Amygdala (tissue), 56 donors: ENCODE data around the gene DEAF1.
"Not testable (repeated sequence)": the region's sequence is repeated elsewhere in the genome, so short reads cannot be mapped to it uniquely, and the experiment has no call there.

Experiments used
- DNase-seq, 56 donors: peaks; one replicate each; lab custom pipeline; 2025; lab: John Stamatoyannopoulos, UW

Gene DEAF1

DNA sequence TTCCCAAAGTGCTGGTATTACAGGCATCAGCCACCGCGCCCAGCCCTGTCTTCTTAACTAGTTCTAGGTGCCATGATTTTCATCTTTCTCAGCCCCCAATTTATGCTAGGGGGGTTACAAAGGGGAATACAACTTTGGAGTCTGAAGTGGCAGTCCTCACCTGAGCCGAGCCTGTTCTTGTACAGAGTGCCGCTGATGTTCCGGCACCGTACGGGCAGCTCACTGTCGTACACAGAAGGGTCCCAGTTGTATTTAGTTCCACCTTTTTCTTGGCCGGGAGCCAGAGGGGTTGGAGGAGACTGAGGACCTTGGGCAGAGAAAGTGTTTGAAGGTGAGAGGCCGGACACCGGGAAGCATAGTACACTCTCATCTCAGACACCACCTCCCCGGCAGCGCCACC is 7.3 kb downstream of the DEAF1 start:
- DNase-seq: no peak

DNA sequence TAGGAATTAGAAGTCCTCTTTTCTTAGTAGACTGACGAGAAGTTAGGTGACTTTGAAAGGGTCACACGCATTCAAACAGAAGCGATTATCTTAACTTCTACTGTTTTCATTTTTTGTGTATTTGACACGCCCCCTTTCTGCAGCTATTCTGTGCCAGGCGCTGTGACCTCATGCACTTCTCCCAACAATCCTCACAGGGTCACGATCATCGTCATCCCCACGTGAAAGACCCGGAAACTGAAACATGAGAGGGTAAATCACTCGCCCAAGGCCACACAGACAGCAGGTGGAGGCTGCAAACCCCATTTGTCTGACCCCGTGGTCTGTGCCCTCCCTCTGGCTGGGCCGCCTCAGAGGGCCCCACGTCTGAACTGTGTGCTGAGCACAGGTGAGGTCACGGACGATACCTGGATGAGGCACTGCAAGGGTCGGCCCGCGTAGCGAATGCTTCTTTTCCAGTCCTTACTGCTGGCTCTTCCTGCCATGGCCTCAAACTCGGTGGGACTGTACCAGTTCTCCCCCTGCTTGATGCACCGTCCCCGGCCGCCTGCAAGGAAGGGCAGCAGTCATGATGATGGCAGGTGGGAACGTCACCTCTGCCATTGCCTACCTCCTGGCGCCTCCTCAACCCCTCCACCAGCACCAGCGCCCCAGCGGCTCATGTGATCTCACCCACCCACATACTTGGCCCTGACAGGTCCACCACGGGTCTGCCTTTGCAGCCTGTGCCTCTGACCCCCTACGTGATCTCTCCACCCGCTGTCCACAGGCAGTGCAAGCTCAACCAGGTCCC is 8.4 kb downstream of the DEAF1 start:
- DNase-seq: no peak

DNA sequence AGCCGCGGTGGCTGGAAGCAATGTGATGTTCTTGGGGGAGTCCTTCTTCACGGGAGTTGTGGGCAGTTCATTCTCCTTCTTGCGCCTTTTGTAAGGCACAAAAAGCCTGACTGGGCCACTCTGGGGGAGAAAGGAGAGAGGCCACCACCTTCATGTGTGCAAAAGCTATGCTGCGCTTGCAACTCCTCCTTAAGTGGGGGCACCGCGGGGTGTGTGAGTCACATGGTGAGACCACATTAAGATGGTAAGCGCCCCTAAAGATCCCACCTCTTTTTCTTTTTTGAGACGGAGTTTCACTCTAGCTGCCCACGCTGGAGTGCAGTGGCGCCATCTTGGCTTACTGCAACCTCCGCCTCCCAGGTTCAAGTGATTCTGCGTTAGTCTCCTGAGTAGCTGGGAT is 14.1 kb downstream of the DEAF1 start:
- no peak for DNase-seq

DNA sequence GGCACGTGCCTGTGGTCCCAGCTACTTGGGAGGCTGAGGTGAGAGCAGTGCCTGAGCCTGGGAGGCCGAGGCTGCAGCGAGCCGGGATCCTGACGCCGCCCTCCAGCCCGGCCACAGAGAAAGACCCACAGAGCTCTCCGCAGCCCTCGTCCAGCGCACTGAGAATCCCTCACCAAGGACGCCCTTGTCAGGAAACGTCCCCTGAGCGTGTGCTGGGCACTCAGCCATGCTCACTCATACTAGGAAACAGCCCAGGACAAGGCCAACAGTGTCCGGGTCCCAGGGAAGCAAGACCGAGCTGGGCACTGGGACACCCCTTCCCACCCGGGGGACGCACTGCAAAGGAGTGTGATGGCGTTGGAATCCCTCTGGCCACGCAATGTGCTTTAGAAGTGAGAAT is 14.5 kb downstream of the DEAF1 start:
- peak in 5 of 56 donors; percentile 24 to 32 (median 27) for DNase-seq

DNA sequence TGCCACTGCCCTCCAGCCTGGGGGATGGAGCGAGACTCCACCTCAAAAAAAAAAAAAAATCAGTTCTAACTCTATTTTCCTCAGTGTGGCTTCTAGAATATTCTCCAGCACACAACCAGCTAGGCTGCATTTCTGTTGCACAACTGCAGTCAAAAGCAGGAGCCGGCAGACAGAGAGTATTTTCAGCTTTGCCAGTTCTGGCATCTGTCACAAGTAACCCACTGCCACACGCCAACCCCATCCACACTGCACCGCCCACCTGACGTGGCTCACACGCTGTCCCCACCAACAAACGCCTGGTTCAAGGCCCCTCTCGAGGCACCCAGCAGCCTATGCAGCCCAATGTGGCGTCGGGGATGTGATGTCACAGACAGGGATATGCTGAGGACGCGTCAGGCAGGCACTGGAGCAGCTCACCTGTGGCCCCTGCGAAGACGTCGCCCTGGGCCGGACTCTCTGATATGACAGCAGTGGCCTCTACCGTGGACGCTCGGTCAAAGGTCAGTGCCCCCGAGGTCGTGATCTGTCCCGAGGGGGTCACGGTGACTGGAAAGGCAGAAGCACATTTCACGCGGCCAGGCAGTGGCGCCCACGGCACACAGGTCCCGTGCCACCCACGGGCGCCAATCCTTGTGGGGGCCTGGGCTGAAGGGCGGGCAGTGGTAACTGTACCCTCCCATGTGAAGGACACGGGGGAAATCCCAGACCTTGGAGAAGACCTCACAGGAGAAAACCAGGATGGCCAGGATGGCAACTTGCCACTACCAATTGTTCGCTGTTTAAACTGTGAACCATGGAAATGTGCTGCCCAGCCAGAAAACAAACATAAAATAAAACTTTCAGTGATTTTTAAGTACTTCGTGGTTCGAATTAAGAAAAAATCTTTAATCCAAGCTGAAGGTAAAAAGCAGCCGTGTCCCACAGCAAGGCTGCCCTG is 15.5 kb downstream of the DEAF1 start:
- DNase-seq: no peak

DNA sequence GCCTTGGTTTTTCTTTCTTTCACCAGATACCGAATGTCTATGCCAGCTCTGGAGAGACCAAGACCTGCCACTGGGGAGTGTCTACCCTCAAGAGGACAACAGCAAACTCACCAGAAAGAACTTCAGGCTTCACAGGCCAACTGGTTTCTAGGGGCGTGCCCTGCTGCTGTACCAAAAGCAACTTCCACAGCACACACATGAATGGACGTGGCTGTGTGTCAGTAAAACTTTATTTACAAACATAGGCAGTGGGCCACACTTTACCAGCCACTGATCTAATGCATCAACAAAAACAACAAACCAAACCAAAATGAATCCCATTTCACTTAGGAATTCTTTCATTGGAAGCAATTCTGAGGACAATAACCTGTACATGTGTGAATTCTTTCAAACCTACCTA is 16.7 kb downstream of the DEAF1 start:
- no peak for DNase-seq

DNA sequence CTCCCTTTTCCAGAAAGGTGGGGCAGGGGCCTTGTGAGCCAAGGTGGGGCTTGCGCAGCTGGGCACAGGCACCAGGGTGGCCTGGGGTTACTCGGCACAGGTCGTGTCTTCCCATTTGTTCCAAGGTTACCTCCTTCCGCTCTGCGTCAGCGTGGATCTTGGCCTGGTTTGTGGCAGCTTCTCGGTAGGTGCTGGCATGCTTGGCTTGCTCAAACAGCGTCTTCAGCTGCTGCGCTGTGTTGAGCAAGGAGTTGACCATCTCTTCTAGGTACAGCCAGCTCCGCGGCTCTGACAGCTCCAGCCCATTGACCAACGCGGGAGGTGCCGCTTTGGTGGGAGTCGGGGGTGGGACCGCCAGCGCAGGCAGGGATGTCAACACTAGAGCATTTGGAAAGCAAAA is 20.6 kb downstream of the DEAF1 start:
- DNase-seq: no peak

DNA sequence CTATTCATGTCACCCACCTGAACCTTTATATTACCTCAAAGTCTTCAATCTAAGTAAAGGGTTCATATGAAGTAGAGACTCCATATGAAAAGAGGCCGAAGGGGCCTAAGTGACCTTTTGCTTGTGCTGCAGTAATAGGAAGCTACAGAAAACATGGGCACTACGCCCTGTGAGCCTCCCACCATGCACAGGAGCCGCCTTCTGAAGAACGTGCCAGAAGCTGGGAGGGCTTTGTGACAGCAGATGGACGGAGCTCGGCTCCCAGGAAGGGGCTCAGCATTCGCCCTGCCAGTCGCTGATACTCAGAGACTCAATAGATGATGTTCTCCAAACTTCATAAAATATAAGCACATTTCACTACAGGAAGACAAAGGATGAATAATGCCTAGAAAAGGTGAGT is 21.2 kb downstream of the DEAF1 start:
- DNase-seq: no peak

DNA sequence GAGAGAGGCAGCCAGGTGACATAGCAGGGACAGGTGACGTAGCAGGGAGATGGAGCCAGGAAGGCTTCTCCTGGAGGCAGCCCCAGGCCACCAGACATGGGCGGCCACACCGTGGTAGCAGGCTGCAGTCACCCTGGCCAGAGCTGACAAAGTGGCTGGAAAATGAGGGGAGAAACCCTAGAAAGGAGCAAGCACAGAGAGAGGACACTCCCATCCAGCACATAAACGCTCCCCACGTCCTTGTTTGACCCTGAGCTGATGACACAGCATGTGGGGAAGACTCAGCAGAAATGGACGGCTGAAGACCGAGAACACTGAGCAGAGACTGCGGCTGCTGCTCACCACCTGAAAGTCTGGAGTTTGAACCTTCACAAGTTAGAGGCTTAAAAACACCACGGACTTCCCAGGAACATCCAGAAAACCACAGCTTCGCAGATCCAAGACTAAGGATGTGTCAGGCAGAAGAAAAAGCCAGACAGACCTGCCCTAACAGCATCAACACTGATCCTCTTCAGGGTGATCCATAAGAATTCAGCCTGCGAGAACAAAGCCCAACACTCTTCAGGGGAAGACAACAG is 29.2 kb downstream of the DEAF1 start:
- no peak for DNase-seq

DNA sequence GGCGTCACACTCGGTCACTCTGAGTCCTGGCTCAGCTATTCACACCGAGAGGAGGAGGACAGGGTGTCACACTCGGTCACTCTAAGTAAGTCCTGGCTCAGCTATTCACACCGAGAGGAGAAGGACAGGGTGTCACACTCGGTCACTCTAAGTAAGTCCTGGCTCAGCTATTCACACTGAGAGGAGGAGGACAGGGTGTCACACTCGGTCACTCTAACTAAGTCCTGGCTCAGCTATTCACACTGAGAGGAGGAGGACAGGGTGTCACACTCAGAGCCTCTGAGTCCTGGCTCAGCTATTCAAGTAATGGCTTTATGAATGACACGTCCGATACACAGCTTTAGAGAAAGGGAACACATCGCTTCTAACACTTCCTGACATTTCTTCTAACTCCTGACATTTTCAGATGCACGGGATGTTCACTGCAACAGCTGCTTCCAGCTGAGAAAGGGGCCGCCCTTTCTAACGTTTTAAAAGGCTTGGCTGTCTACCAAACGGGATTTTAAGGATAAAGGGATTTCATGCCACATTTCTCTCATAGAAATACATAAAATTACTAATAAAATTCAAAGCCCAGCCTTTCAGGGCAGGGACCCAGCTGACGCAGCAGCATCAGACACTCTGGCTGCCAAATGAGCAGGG is 29.8 kb downstream of the DEAF1 start:
- DNase-seq: no peak

DNA sequence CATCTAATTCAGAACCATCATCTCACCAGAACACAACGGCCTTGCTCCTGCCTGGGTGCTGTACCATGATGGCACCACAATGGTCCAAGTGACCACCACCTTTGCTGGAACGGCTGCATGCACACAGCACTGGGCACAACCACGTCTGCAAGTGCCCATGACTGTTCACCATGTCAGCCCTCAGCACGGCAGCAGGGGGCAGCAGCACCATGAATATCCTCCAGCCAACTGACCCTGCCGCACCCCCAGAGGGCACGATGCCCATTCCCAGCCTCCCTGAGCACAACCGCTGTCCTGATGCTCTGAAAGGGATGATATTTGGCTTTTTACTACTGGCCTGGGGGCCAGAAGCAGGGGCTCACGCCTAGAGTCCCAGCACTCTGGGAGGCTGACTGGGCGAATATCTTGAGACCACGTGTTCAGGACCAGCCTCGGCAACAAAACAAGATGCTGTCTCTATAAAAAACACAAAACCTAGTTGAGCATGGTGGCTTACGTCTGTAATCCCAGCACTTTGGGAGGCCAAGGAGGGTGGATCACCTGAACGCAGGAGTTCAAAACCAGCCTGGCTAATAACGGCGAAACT is 32.2 kb downstream of the DEAF1 start:
- peak in 39 of 56 donors; percentile 8 to 78 (median 44) for DNase-seq

DNA sequence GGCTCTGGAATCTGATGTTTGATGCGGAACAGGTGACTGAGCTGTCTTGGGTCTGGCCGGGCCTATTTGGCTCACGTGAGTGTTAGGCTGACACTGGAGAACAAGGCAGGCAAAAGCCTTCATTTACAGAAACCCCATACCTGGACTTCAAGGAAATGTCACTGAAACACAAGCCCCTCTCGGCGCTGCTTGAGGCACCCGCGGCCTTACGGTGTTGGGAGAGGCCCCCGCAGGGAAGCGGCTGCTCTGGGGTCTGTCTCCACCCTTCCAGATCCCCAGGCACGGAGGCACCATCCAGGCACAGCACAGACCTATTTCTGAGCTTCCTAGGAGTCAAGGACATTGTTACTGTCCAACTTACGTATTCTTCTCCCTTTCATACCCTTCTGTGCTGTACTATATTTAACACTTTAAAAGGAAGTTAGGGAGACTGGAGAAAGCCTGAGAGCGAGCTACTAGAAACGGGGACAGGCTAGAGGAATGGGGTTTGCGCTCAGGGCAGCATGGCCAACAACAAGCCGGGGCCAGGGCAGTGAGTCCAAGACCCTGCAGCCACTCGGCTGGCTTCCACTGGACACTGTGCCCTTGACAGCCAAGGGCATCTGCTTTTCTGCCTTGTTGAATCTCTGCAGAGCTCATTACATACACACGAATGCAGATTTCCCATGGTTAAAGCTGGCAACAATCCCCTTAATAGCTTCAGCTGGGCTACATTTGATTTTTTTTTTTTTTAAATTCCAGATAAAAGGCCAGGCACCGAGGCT is 34.2 kb downstream of the DEAF1 start:
- DNase-seq: no peak

DNA sequence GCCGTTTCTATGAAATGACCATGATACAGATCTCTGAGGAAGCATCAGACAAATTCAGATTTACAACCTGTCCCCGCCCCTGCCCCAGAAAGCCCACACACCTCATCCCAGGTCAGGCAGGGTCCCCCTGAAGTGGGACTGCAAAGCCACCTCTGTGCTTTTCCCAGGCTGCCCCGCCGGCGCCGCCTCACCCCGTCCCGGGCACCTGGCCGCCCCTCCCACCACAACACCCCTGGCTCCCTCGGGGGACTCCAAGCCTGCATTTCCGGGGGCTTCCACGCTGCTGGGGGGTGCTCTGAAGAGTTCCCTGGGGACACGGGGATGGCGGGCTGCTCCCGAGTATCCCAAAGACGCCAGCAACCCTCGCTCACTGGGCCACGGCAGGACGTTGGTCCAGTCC is 34.7 kb downstream of the DEAF1 start:
- no peak for DNase-seq

DNA sequence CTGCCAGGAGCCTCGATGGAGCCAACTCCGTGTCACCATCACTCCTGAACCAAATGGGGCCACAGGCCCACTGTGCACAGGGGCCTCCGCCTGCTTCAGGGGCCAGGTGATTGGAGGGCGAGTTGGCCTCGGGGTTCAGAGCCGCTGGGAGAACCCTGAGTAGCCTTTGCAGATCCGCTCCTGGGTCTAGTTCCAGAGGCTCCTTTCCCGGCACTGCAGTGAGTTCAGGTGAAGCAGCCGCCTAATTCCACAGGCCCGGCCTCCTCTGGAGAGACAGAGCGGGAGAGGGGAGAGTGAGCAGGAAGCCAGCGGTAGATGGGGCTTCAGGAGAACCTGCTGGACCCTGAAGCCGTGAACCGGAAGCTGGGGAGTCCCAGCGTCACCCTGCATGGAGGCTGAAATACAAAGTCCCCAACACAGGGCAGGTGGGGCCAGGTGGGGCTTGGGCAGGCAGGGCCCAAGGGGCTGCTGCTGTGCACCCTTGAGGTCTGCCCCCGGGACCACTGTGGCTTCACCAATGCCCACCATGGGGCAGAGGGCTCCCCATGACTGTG is 35.4 kb downstream of the DEAF1 start:
- DNase-seq: no peak

DNA sequence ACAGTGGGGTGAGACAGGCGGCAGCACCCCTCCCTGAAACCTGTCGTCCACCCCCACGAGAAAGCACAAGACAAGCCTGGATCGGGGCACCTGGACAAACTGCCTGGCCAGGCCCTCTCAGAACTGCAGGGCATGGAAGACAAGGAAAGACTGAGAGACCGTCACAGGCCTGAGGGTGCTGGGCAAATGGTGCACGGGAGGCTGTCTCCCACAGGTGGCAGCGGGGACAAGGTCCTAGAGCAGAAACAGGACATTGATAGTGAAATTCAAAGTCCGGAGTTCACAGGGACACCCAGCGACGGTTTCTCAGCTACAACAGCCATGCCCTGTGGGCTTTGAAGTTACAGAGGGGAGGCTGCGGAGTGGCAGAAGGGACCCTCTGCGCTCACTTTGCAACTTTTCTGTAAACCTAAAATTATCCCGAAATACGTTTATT is 37.3 kb downstream of the DEAF1 start:
- no peak for DNase-seq

DNA sequence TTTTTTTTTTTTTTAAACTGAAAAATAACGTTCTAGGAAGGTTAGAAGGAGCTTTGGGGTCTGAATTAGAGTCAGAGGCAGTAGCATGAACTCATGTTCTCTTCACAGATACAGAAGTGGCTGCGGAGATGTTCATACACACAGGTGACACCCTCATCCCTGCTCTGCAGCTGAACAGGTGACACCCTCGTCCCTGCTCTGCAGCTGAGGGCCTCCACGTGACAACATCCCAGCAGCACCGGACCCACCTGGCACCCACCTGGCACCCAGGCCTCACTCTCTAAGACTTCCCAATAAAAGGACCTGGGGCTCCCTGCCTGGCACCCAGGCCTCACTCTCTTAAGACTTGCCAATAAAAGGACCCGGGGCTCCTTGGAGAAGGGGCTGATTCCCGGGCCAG is 38.2 kb downstream of the DEAF1 start:
- DNase-seq: no peak

DNA sequence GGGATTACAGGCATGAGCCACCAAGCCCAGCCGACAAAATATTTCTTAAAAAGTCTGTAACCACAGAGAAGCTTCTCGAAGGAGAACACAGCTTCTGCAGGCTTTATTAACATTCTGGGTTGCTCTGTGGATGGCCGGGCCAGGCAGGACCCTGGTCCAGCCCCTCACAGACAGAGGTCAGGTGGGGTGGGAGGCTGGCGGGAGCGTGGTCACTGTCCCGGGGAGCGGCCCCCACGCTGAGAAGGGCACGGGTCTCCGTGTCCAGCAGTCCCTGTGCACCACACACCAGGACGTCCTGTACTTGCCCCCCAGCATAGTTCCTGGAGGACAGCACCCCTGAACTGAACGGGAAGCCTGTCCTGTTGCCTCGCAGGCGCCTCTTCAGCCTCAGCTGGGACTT is 38.6 kb downstream of the DEAF1 start:
- DNase-seq: no peak

DNA sequence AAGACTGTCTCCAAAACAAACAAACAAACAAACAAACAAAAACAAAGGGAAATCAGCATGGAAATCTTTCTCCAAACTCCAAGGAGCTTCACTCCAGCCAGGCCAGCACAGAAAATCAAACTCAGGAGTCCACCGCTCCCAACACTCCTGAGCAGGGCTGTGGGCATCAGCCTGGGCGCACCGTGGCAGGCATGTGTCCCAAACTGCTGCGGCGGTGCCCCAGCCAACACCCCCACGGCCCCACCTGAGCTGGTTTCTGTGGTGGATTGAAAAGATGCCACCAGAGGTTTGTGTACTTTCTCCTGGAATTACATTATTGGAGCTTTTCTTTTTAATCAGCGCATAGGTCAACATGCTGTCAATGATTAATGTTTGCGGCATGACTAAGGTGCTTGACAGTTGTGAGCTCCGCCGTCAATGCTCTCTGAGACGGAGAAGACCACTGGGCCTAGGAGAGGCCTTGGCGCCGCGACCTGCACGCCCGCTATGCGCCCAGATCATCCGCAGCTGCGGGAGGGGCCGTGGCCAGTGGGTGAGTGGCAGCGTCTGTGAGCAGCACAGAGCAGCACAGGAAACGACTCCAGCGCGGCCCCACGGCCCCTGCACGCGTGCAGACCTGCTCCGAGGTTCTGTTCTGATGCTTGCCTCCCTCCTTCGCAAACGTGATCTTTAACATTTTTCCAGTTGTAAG is 39.8 kb downstream of the DEAF1 start:
- DNase-seq: no peak

DNA sequence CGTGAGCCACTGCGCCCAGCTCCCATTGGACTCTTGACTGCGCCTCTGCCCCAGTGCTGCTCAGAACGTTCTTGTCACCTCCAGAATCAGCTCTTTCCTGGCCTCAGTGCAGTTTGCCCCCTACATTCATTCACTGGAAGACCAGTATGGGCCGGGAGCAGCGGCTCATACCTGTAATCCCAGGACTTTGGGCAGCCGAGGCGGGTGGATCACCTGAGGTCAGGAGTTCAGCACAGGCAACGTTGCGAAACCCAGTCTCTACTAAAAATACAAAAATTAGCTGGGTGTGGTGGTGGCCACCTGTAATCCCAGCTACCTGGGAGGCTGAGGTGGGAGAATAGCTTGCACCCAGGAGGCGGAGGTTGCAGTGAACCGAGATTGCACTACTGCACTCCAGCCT is 40.6 kb downstream of the DEAF1 start:
- DNase-seq: not testable (repeated sequence)
